GM12878 (cell line): ENCODE measurements around the gene IRF7. TPM values are rescaled to one million over a fixed set of nuclear protein-coding genes. Genes with fewer than 3 reads are reported as not detected.

Source experiments
- ATAC-seq: fragments of 200-7000 bp; cut with Tn5 transposase; 3 replicates; pipeline ENCODE4 v1.9.1; 2020; ENCODE audit warnings: mild to moderate bottlenecking, moderate library complexity
- BruUV-seq: library from RNA; stranded (reverse); fragments of 400-500 nt; replicated peaks from 2 replicates; lab custom pipeline; 2021; lab: Mats Ljungman, UMichigan
- CTCF ChIA-PET: fragments of 300-600 bp; sonication (Branson Sonifier 250); formaldehyde crosslinking; extraction: SDS; loops from one replicate; lab custom pipeline; 2021; ENCODE audit warnings: inconsistent platforms; lab: Yijun Ruan, JAX
- POLR2A ChIA-PET: fragments of 350-600 bp; formaldehyde crosslinking; extraction: SDS; loops from one replicate; lab custom pipeline; 2021; ENCODE audit warnings: inconsistent platforms; lab: Charles Lee
- RAD21 ChIA-PET: fragments of 300-600 bp; sonication (Branson Sonifier 250); formaldehyde crosslinking; loops from one replicate; lab custom pipeline; 2023; ENCODE audit warnings: antibody characterized with exemption; ENCODE audit not compliant: unreplicated experiment; lab: Charles Lee
- SMC1A ChIA-PET: fragments of 300-600 bp; sonication (Branson Sonifier 250); formaldehyde crosslinking; loops from one replicate; lab custom pipeline; 2023; ENCODE audit not compliant: unreplicated experiment, uncharacterized antibody; lab: Charles Lee
- DNase-seq: peaks from one replicate; pipeline ENCODE4 v3.0.0-alpha.2; 2011; ENCODE audit warnings: low read depth, low spot score
- FAIRE-seq: peaks from 3 replicates; lab custom pipeline; 2011; peaks lifted over from hg19 to GRCh38; lab: Jason Lieb, UNC
- H2AFZ ChIP-seq: 2 replicates; pipeline ENCODE4 v1.6.0; 2011; ENCODE audit warnings: low read depth, low read length, control low read depth; ENCODE audit not compliant: control insufficient read depth
- H3K27ac ChIP-seq: 2 replicates; pipeline ENCODE4 v1.5.1; 2011; ENCODE audit warnings: control low read depth; ENCODE audit not compliant: control insufficient read depth, insufficient read depth
- H3K27me3 ChIP-seq, 2 experiments: replicated peaks in 1 of 2; 2 replicates each; pipeline versions ENCODE4 v1.6.0 to v1.6.1; 2011; ENCODE audit warnings: low read length in 1 of 2; ENCODE audit not compliant: control insufficient read depth in 2 of 2, insufficient read depth in 2 of 2
- H3K36me3 ChIP-seq, 2 experiments: 2 replicates each; pipeline ENCODE4 v1.5.1; 2011; ENCODE audit warnings: low read length in 1 of 2; ENCODE audit not compliant: control insufficient read depth in 2 of 2, insufficient read depth in 2 of 2
- H3K4me1 ChIP-seq: 2 replicates; pipeline ENCODE4 v1.6.1; 2011; ENCODE audit warnings: mild to moderate bottlenecking, low read length, moderate library complexity, mixed read lengths; ENCODE audit not compliant: control insufficient read depth, insufficient read depth
- H3K4me2 ChIP-seq: 2 replicates; pipeline ENCODE4 v1.6.0; 2011; ENCODE audit warnings: control low read depth; ENCODE audit not compliant: control insufficient read depth, insufficient read depth
- H3K4me3 ChIP-seq: fragments of 200-600 bp; sonication (generic); 2 replicates; pipeline ENCODE4 v1.5.1; 2016
- H3K79me2 ChIP-seq: 2 replicates; pipeline ENCODE4 v1.6.0; 2011; ENCODE audit warnings: low read length; ENCODE audit not compliant: control insufficient read depth, insufficient read depth
- H3K9ac ChIP-seq: 2 replicates; pipeline ENCODE4 v1.8.0; 2011; ENCODE audit warnings: low read length, control low read depth, mixed read lengths; ENCODE audit not compliant: control insufficient read depth, insufficient read depth
- H3K9me3 ChIP-seq: replicated peaks from 3 replicates; pipeline ENCODE4 v1.5.1; 2011; ENCODE audit warnings: mild to moderate bottlenecking, low read length; ENCODE audit not compliant: control insufficient read depth, insufficient read depth
- H4K20me1 ChIP-seq: 2 replicates; pipeline ENCODE4 v1.6.0; 2011; ENCODE audit not compliant: control insufficient read depth, insufficient read depth
- E2F8 ChIP-seq: fragments of 450-650 bp; IDR thresholded peaks from 2 replicates; pipeline ENCODE4 v1.6.1; 2018; ENCODE audit warnings: mild to moderate bottlenecking, low read depth, moderate library complexity; ENCODE audit not compliant: partially characterized antibody
- EP300 ChIP-seq, 2 experiments: fragments of 150-350 bp in 1 of 2; IDR thresholded peaks; 2 replicates each; pipeline ENCODE4 v1.6.1; 2011 to 2012; ENCODE audit warnings: low read depth in 2 of 2, low read length in 2 of 2, borderline replicate concordance in 1 of 2, improper control_type of control experiment in 1 of 2, inconsistent platforms in 1 of 2; ENCODE audit not compliant: control insufficient read depth in 1 of 2
- GABPA ChIP-seq: IDR thresholded peaks from 2 replicates; pipeline ENCODE4 v1.6.1; 2014; ENCODE audit warnings: antibody characterized with exemption, low read depth, mild to moderate bottlenecking, inconsistent platforms
- JUNB ChIP-seq: IDR thresholded peaks from 2 replicates; pipeline ENCODE4 v1.6.1; 2016; ENCODE audit warnings: antibody characterized with exemption, mild to moderate bottlenecking
- LARP7 ChIP-seq: fragments of 450-650 bp; IDR thresholded peaks from 2 replicates; pipeline ENCODE4 v1.6.1; 2017; ENCODE audit warnings: mild to moderate bottlenecking
- NR2C1 ChIP-seq: fragments of 450-650 bp; IDR thresholded peaks from 2 replicates; pipeline ENCODE4 v1.6.1; 2017; ENCODE audit warnings: antibody characterized with exemption, mild to moderate bottlenecking, moderate library complexity
- RELA ChIP-seq: fragments of 450-650 bp; IDR thresholded peaks from 2 replicates; pipeline ENCODE4 v1.8.0; 2014; ENCODE audit warnings: borderline replicate concordance; ENCODE audit not compliant: partially characterized antibody
- ZNF384 ChIP-seq: IDR thresholded peaks from 2 replicates; pipeline ENCODE4 v1.6.1; 2012; ENCODE audit warnings: low read depth, mild to moderate bottlenecking, low read length, improper control_type of control experiment, borderline replicate concordance
- WGBS: methylation state at CpG from one replicate; pipeline ENCODE4 v1.1.6; 2016; ENCODE audit warnings: low lambda C conversion rate; ENCODE audit not compliant: insufficient replicate concordance, insufficient coverage; ENCODE audit errors: missing lambda C conversion rate; 5-methylcytosine and 5-hydroxymethylcytosine counted together
- in situ Hi-C: fragments of 300-500 bp; cut with MboI; formaldehyde crosslinking; loops from 9 replicates; pipeline ENCODE4 v1.14.3; 2018; ENCODE audit warnings: mixed read lengths
- intact Hi-C: fragments of 100-400 bp; cut with micrococcal nuclease; formaldehyde crosslinking; loops from one replicate; pipeline ENCODE4 v1.14.2; 2022; ENCODE audit not compliant: unreplicated experiment
- polyA plus RNA-seq, 11 experiments: library from polyadenylated mRNA; depleted of rRNA in 4 of 11; unstranded in 6 of 11; stranded (reverse) in 5 of 11; fragments of >200 nt; fragmentation: Nextera tagmentation in 4 of 11; fragmentation: Illumina TruSeq in 1 of 11; extraction: Ambion mirVana in 4 of 11; extraction: Trizol in 1 of 11; gene quantifications; 1 replicate in 1 of 11; 2 replicates in 10 of 11; pipeline versions ENCODE4 v1.2.1 to v1.2.3, GENCODE V29; 2011 to 2016; ENCODE audit warnings: inconsistent platforms in 2 of 11, missing spikeins in 2 of 11, low read depth in 1 of 11
- total RNA-seq, 4 experiments: library from RNA; depleted of rRNA in 3 of 4; stranded (reverse); fragments of >200 nt in 3 of 4; fragmentation: Illumina TruSeq in 1 of 4; extraction: Trizol in 1 of 4; gene quantifications; 2 replicates each; pipeline versions ENCODE4 v1.2.1 to v1.2.3, GENCODE V29; 2013 to 2021
- TF ChIP-seq, protein P1 (sequence below): fragments of 450-650 bp; IDR thresholded peaks from 2 replicates; pipeline ENCODE4 v1.6.1; 2018; ENCODE audit warnings: borderline replicate concordance, mild to moderate bottlenecking; ENCODE audit not compliant: partially characterized antibody
- TF ChIP-seq, protein P2 (sequence below): IDR thresholded peaks from 2 replicates; pipeline ENCODE4 v1.6.1; 2012; ENCODE audit warnings: low read depth, low read length, improper control_type of control experiment

IRF7 gene
- total and polyA plus RNA-seq, 10 of the 15 experiments (the other 5 are each of a cell fraction or from before 2014, with no cell fraction given) = 4.4 to 141 (median 67.6) TPM

- Histone ChIP-seq H3K79me2 (no peaks in the 10 kb centered on the region), H3K27me3 (peaks cover 0 to 5% of the 10 kb centered on the region in 2 experiments; a peak in 2 of 4 replicates), H3K27ac (no peak overlapping the region), H3K9ac (no peak overlapping the region), H3K9me3 (no peaks in the 10 kb centered on the region), H3K4me2 (no peak overlapping the region), H3K4me3 (no peak overlapping the region), H3K36me3 (no peaks in the 10 kb centered on the region), H4K20me1 (no peaks in the 10 kb centered on the region)
- 82% methylated on average over 18 of the region's 22 CpGs for WGBS
- SMC1A ChIA-PET = no interaction called here
- intact Hi-C loops = no loop called here
- ATAC-seq = no peak
- no peak for TF ChIP-seq RELA
- TF ChIP-seq NR2C1 = no peak
- TF ChIP-seq, all 136 proteins: peak for 0
- ChIA-PET CTCF (no interaction called here), POLR2A (no interaction called here), RAD21 (no interaction called here)
- in situ Hi-C loops = no loop called here
- no TSS peak for BruUV-seq
- Histone ChIP-seq H2AFZ (no peak overlapping the region), H3K4me1 (peaks cover 2% of the 10 kb centered on the region; the same call in 1 of the 2 replicates)
- FAIRE-seq (no peak), DNase-seq (no peak)
Measured at GRCh38 chr11:635945-636510, 20.3 kb upstream of the IRF7 start.

DNA sequence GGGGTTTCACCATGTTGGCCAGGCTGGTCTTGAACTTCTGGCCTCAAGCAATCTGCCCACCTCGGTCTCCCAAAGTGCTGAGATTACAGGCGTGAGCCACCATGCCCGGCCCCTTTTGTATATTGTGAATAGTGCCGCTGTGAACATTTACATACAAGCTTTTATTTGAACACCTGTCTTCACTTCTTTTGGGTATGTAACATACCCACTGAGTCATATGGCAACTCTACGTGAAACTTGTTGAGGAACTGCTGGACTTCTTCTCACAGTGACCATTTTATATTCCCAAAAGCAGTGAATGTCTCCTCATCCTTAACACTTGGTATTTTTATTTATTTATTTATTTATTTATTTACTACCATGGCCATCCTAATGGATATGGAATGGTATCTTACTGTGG, 15.1 kb upstream of the IRF7 start:
- POLR2A ChIA-PET = interaction anchor here (0.6 to 0.9 kb wide), 2 partner anchors 45 to 587 kb away, joined by 3 to 5 read pairs; no protein-coding TSS in a partner anchor
- H3K36me3 ChIP-seq = no peaks in the 10 kb centered on the region
- CTCF ChIA-PET = no interaction called here
- no TSS peak for BruUV-seq
- no peaks in the 10 kb centered on the region for H3K79me2 ChIP-seq
- DNase-seq = no peak
- no peak overlapping the region for H3K9ac ChIP-seq
- H2AFZ ChIP-seq = no peak overlapping the region
- no peaks in the 10 kb centered on the region for H4K20me1 ChIP-seq
- in situ Hi-C loops = no loop called here
- H3K4me3 ChIP-seq = no peak overlapping the region
- SMC1A ChIA-PET = no interaction called here
- TF ChIP-seq EP300 (IDR thresholded peaks at IDR 0.05; ENCODE audit: borderline replicate concordance in 1 of 2, control insufficient read depth in 1 of 2, low read depth in 2 of 2, low read length in 2 of 2) = no peak
- peak; percentile 60 for TF ChIP-seq JUNB
- no peak for TF ChIP-seq GABPA
- TF ChIP-seq, protein P1, sequence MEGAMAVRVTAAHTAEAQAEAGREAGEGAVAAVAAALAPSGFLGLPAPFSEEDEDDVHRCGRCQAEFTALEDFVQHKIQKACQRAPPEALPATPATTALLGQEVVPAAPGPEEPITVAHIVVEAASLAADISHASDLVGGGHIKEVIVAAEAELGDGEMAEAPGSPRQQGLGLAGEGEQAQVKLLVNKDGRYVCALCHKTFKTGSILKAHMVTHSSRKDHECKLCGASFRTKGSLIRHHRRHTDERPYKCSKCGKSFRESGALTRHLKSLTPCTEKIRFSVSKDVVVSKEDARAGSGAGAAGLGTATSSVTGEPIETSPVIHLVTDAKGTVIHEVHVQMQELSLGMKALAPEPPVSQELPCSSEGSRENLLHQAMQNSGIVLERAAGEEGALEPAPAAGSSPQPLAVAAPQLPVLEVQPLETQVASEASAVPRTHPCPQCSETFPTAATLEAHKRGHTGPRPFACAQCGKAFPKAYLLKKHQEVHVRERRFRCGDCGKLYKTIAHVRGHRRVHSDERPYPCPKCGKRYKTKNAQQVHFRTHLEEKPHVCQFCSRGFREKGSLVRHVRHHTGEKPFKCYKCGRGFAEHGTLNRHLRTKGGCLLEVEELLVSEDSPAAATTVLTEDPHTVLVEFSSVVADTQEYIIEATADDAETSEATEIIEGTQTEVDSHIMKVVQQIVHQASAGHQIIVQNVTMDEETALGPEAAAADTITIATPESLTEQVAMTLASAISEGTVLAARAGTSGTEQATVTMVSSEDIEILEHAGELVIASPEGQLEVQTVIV = no peak
- TF ChIP-seq E2F8 = no peak
- TF ChIP-seq, protein P2, sequence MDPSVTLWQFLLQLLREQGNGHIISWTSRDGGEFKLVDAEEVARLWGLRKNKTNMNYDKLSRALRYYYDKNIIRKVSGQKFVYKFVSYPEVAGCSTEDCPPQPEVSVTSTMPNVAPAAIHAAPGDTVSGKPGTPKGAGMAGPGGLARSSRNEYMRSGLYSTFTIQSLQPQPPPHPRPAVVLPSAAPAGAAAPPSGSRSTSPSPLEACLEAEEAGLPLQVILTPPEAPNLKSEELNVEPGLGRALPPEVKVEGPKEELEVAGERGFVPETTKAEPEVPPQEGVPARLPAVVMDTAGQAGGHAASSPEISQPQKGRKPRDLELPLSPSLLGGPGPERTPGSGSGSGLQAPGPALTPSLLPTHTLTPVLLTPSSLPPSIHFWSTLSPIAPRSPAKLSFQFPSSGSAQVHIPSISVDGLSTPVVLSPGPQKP = no peak
- no peak for TF ChIP-seq ZNF384
- no peak for TF ChIP-seq LARP7
- TF ChIP-seq, all 136 proteins: peak for 1
- intact Hi-C loops = no loop called here
- ATAC-seq (peak; percentile 21), FAIRE-seq (peak; percentile 41)
- H3K4me1 ChIP-seq = peaks cover 29% of the 10 kb centered on the region
- no peak overlapping the region for H3K27ac ChIP-seq
- H3K9me3 ChIP-seq = no peaks in the 10 kb centered on the region
- WGBS = 11% methylated on average over 5 of the region's 5 CpGs
- H3K4me2 ChIP-seq = 0 out of 2 replicates have a peak overlapping the region, but pooled peaks have one; percentile 1
- H3K27me3 ChIP-seq = no peaks in the 10 kb centered on the region
- RAD21 ChIA-PET = no interaction called here
